Posterior vena cava (tissue), 2 donors: ENCODE measurements around the gene C6orf120. TPM values are rescaled to one million over a fixed set of nuclear protein-coding genes. Genes with fewer than 3 reads are reported as not detected.
"Not testable (repeated sequence)": the region's sequence is repeated elsewhere in the genome, so short reads cannot be mapped to it uniquely, and the experiment has no call there.

Experiments used
- DNase-seq: peaks from one replicate; pipeline ENCODE4 v3.0.0-alpha.2; 2020; ENCODE audit warnings: low spot score
- intact Hi-C, 2 donors: fragments of 100-400 bp; cut with DNase I; formaldehyde crosslinking; loops; one replicate each; pipeline versions ENCODE4 v1.14.1 to v1.14.2; 2022 to 2023
- total RNA-seq, 2 donors: library from RNA; stranded (reverse); fragmentation: NEBNext Ultra II Directional; extraction: Animal tissue kit (Norgen Biotek cat#: 25700); gene quantifications; one replicate each; pipeline ENCODE4 v1.2.1, GENCODE V29; 2021
- donor health status: DM: yes; HTN: yes; CAD: no.
- donor health status: DM: yes; HTN: yes; CAD: no.

Gene C6orf120
- total RNA-seq, 2 donors from 2014 or later: 24.6 to 25.5 TPM

DNA sequence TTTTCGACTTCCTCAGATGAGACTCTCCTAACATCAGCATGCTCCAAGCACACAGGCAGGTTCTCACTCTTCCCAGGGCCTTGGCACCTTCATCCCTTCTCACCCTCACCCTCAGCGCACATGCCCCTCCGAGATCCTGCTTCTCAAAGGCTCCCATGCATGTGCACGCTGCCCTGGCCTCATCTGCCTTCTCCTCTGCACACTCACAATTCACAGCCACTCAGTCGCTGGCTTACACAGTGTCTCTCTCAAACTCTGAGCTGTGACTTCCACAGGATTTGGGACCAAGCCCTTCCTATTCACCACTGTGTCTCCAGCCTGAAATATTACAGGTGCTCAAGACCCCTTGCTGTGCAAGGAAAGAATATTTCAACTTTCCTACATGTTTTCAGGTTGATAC, 30.4 kb upstream of the C6orf120 start:
- no peak for DNase-seq
- intact Hi-C loops: no loop called here

- intact Hi-C loops: no loop called here
- DNase-seq: no peak
Measured at GRCh38 chr6:169675011-169675410, 26.9 kb upstream of the C6orf120 start.

- no peak for DNase-seq
- intact Hi-C loops: no loop called here
Measured at GRCh38 chr6:169677096-169677495, 24.8 kb upstream of the C6orf120 start.

DNA sequence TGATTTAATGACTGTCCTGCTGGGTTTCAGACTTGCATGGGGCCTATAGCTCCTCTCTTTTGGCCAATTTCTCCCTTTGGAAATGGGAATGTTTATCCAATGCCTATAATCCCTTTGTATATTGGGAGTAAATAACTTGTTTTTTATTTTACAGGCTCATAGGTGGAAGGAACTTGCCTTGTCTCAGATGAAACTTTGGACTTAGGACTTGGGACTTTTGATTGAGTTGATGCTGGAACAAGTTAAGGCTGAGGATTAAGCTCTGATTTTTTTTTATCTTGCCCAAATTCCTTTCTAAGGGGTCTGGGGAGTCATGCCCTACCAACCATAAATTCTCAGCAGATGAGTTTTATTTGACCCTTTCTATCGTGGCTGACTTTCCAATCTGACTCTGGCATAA, 23.6 kb upstream of the C6orf120 start:
- intact Hi-C loops: no loop called here
- DNase-seq: no peak

- DNase-seq: no peak
- intact Hi-C loops: no loop called here
Measured at GRCh38 chr6:169684056-169684455, 17.9 kb upstream of the C6orf120 start.

DNA sequence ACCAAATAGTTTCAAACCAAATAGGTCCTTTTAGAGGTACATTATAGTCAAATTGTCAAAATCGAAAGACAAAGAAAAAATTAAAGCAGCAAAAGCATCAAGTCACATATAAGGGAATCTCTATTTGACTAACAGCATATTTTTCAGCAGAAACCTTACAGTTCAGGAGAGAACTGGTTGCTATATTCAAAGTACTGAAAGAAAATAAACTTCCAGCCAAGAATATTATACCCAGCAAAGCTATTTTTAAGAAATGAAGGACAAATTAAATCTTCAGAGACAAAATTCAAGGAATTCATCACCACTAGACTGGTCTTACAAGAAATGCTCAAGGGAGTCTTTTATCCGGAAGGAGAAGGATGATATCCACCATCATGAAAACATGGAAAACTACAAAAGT, 16.1 kb upstream of the C6orf120 start:
- DNase-seq: no peak

DNA sequence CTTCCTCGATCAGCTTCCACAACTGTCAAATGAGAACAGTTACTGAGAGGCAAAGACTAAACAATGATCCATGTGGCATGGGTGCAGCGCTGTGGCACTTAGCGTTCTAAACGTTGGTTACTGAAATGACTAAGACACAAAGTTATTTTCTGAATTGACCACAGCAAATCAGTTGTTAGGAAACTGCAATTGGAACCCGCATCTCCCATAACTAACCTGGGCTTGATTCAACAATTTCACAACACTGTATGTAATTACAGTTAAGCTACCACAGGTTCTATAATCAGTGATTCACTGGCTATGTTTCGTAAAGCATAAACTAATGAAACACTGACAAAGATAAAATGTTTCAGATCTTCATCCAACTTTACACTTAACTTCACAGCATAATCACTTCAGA, 12.6 kb upstream of the C6orf120 start:
- intact Hi-C loops: no loop called here
- DNase-seq: no peak

More for the DNA sequence above, 16.1 kb upstream of the C6orf120 start:
- intact Hi-C loops: no loop called here

- DNase-seq: no peak
- intact Hi-C loops: no loop called here
Measured at GRCh38 chr6:169691260-169691659, 10.7 kb upstream of the C6orf120 start.

DNA sequence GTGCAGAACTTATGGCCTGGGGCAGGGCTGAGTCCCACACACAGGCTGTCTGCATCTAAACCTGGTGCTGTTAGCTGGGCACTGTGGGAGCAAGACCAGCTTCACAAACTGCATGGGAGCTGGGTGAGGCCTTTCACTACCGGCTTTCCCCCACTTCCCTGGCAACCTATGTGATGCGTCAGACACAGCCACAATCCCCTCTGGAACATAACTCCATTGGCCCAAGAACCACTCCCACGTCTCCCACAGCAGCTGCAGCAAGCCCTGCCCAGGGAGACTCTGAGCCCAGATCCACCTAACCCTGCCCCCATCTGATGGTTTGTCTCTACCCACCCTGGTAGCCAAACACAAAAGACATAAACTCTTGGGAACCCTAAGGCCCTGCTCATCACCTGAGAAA, 9.4 kb upstream of the C6orf120 start:
- intact Hi-C loops: no loop called here

GRCh38 chr6:169695131-169695530, 6.8 kb upstream of the C6orf120 start:
- no peak for DNase-seq
- intact Hi-C loops: no loop called here

More for the DNA sequence above, 9.4 kb upstream of the C6orf120 start:
- DNase-seq: no peak

DNA sequence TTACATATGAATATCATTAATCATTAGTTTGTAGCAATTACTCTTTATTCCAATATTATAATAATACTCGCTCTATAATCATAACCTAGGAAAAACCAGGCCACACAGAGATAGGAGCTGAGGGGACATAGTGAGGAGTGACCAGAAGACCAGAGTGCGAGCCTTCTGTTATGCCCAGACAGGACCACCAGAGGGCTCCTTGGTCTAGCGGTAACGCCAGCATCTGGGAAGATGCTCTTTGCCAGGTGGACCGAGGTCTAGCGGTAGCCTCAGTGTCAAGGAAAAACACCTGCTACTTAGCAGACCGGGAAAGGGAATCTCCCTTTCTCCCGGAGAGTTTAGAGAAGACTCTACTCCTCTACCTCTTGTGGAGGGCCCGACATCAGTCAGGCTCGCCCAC, 4.8 kb upstream of the C6orf120 start:
- DNase-seq, intact Hi-C loops: not testable (repeated sequence)

DNA sequence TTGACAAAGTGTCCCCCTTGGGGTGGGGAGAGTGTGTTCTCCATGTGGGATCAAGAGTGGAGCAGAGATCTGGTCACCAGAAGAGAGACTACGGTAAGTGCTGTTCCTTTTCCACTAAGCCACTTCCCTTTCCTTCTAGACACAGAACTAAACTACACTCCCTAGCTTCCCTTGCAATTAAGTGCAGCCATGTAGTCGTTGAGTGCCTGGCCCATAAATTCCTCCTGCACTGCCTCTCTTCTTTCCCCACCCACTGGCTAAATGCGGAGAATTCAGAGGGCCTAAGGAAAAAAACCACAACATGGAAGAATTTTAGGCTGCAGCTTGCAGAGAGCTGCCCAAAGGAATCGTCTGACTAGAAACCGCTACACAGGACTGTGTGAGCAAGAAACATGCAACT, 1.6 kb upstream of the C6orf120 start:
- intact Hi-C loops: no loop called here

GRCh38 chr6:169701311-169701953, 494 bp upstream of the C6orf120 start:
- no peak for DNase-seq
- intact Hi-C loops: no loop called here

More for the DNA sequence above, 1.6 kb upstream of the C6orf120 start:
- no peak for DNase-seq

- no peak for DNase-seq
- intact Hi-C loops: no loop called here
Measured at GRCh38 chr6:169702840-169703246, 917 bp downstream of the C6orf120 start.

GRCh38 chr6:169707772-169708171, 5.8 kb downstream of the C6orf120 start:
- DNase-seq: no peak
- intact Hi-C loops: no loop called here

DNA sequence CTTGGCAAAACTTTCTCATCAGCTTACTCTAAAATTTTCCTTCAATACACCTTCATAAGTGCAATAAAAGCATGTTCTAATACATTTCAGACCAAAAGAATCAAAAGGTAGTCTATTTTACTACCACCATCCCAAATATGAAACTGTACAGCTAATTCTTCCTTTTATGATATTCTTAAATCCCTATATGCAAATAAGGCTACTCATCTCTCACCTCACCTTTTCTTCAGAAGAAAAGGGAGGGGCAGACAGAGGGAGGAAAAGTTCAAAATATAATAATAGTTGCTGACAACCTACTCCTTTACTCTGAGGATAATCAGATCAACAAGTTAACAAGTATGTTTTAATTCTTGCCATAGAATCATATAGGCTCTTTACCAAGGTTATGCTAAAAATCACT, 7.4 kb downstream of the C6orf120 start:
- DNase-seq: no peak

DNA sequence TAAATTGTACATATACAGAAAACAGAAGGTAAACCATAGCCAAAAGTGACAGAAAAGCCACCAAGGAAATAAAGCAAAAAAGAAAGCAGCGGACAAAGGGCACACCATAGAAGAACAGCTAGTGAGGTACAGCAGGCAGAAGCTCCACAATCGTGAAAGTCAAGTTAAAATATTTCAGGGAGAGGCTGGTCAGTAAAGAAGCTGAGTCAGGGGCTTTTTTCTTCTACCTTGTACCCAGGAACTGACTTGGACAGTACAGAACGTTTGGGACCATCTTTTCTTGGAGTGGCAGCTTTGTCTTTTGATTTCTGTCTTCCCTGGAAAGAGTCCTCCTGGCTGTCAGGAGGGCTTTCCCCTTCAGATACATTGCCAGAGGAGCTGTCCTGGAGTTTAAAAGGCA, 8.1 kb downstream of the C6orf120 start:
- no peak for DNase-seq
- intact Hi-C loops: no loop called here

More for the DNA sequence above, 7.4 kb downstream of the C6orf120 start:
- intact Hi-C loops: no loop called here

- intact Hi-C loops: no loop called here
- no peak for DNase-seq
Measured at GRCh38 chr6:169714178-169714577, 12.3 kb downstream of the C6orf120 start.

- DNase-seq: no peak
- intact Hi-C loops: no loop called here
Measured at GRCh38 chr6:169714595-169714994, 12.7 kb downstream of the C6orf120 start.

GRCh38 chr6:169719117-169719516, 17.2 kb downstream of the C6orf120 start:
- intact Hi-C loops: no loop called here
- DNase-seq: no peak

GRCh38 chr6:169720207-169720855, 18.4 kb downstream of the C6orf120 start:
- no peak for DNase-seq
- intact Hi-C loops: no loop called here
